Gastroesophageal sphincter (tissue), 4 donors: ENCODE measurements around the gene MACROD2. TPM values are rescaled to one million over a fixed set of nuclear protein-coding genes. Genes with fewer than 3 reads are reported as not detected.

Experiments used
- ATAC-seq: fragments of 150-250 bp; one replicate; pipeline ENCODE4 v1.9.1; 2016; ENCODE audit warnings: mild to moderate bottlenecking, moderate library complexity
- H3K27ac ChIP-seq, 4 donors: fragments of 200-600 bp; sonication (generic) in 3 of 4; 1 replicate in 3 of 4; 2 replicates in 1 of 4; pipeline ENCODE4 v1.5.1; 2016 to 2019
- H3K27me3 ChIP-seq: fragments of 200-600 bp; sonication (generic); one replicate; pipeline ENCODE4 v1.5.1; 2019
- H3K36me3 ChIP-seq, 2 donors: fragments of 200-600 bp; sonication (generic); one replicate each; pipeline ENCODE4 v1.5.1; 2019; ENCODE audit warnings: control low read depth in 1 of 2
- H3K4me1 ChIP-seq, 3 donors: fragments of 200-600 bp; sonication (generic); 1 replicate in 2 of 3; 2 replicates in 1 of 3; pipeline ENCODE4 v1.5.1; 2016 to 2019; ENCODE audit warnings: control low read depth in 2 of 3
- H3K4me3 ChIP-seq, 2 donors: fragments of 200-600 bp; sonication (generic); one replicate each; pipeline ENCODE4 v1.5.1; 2019; ENCODE audit warnings: mild to moderate bottlenecking in 1 of 2, moderate library complexity in 1 of 2
- H3K9me3 ChIP-seq, 3 donors: fragments of 200-600 bp; sonication (generic); one replicate each; pipeline ENCODE4 v1.5.1; 2017 to 2019; ENCODE audit warnings: control low read depth in 2 of 3
- EP300 ChIP-seq: sonication (generic); formaldehyde crosslinking; IDR thresholded peaks from one replicate; pipeline ENCODE4 v1.6.1; 2017; ENCODE audit warnings: antibody characterized with exemption, mild to moderate bottlenecking
- POLR2A ChIP-seq, 2 donors: fragments of 450-650 bp; IDR thresholded peaks; one replicate each; pipeline ENCODE4 v1.6.1; 2017; ENCODE audit warnings: antibody characterized with exemption in 2 of 2, mild to moderate bottlenecking in 2 of 2, moderate library complexity in 1 of 2
- POLR2AphosphoS5 ChIP-seq: sonication (generic); formaldehyde crosslinking; IDR thresholded peaks from one replicate; pipeline ENCODE4 v1.6.1; 2017; ENCODE audit warnings: antibody characterized with exemption
- WGBS, 2 donors: methylation state at CpG; one replicate each; pipeline ENCODE4 v1.1.5; 2018; ENCODE audit warnings: low coverage in 1 of 2; 5-methylcytosine and 5-hydroxymethylcytosine counted together
- total RNA-seq, 4 donors: library from RNA; depleted of rRNA; stranded (reverse); fragments of >200 nt; gene quantifications; one replicate each; pipeline ENCODE4 v1.1.0, GENCODE V29; 2016
- TF ChIP-seq, protein P1 (sequence below), 4 experiments: fragments of 200-600 bp in 2 of 4; fragments of 450-650 bp in 2 of 4; sonication (generic) in 1 of 4; IDR thresholded peaks; one replicate each; pipeline ENCODE4 v1.5.1; 2017 to 2019; ENCODE audit warnings: antibody characterized with exemption in 4 of 4, mild to moderate bottlenecking in 2 of 4, moderate library complexity in 2 of 4

MACROD2 gene
- total RNA-seq, 4 donors from 2014 or later: 4.0 to 12.1 (median 7.4) TPM

DNA sequence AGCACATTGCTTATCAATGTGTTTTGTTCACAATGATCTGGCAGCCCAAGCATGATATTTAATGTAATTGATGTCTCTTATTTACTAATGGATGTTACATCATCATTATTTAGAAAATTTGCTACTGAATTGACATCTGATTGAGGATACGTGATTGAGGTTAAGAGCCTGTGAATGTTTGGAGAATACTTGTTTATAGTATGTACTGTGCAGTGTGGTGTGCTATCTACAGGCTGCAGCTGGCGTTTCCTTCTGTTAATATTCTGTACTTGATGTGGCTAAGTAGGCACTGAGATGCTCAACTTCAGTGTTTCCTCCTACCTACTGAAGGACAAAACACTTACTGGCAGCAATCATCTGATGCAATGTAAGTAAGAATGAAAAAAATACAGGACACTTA lies 1051.7 kb downstream of the MACROD2 start:
- H3K9me3 ChIP-seq: no peaks in the 10 kb centered on the region
- H3K27ac ChIP-seq: no peak overlapping the region
- H3K27me3 ChIP-seq: no peaks in the 10 kb centered on the region
- H3K4me3 ChIP-seq: no peak overlapping the region
- TF ChIP-seq POLR2AphosphoS5 (no peak), EP300 (no peak), POLR2A (IDR thresholded peaks at IDR 0.05) (no peak)
- TF ChIP-seq, protein P1, sequence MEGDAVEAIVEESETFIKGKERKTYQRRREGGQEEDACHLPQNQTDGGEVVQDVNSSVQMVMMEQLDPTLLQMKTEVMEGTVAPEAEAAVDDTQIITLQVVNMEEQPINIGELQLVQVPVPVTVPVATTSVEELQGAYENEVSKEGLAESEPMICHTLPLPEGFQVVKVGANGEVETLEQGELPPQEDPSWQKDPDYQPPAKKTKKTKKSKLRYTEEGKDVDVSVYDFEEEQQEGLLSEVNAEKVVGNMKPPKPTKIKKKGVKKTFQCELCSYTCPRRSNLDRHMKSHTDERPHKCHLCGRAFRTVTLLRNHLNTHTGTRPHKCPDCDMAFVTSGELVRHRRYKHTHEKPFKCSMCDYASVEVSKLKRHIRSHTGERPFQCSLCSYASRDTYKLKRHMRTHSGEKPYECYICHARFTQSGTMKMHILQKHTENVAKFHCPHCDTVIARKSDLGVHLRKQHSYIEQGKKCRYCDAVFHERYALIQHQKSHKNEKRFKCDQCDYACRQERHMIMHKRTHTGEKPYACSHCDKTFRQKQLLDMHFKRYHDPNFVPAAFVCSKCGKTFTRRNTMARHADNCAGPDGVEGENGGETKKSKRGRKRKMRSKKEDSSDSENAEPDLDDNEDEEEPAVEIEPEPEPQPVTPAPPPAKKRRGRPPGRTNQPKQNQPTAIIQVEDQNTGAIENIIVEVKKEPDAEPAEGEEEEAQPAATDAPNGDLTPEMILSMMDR (IDR thresholded peaks at IDR 0.05): no peak
- WGBS, 2 donors: 37 to 69% methylated on average over 2 of the region's 2 CpGs
- no peak for ATAC-seq
- H3K4me1 ChIP-seq: no peaks in the 10 kb centered on the region
- no peaks in the 10 kb centered on the region for H3K36me3 ChIP-seq

GRCh38 chr20:15047601-15048000 lies 1052.3 kb downstream of the MACROD2 start:
- TF ChIP-seq EP300: no peak

GRCh38 chr20:15056246-15056645 lies 1060.9 kb downstream of the MACROD2 start:
- WGBS, 2 donors: 50% methylated on average over 5 of the region's 5 CpGs; no CpG with 5 or more reads in 1 of the 2 donors
- no peak for ATAC-seq
- Histone ChIP-seq H3K27ac (no peak overlapping the region), H3K36me3 (no peaks in the 10 kb centered on the region), H3K9me3 (peaks cover 0 to 12% (median 0%) of the 10 kb centered on the region in 3 donors), H3K4me3 (no peak overlapping the region), H3K27me3 (no peaks in the 10 kb centered on the region), H3K4me1 (no peaks in the 10 kb centered on the region)
- TF ChIP-seq, protein P1 (IDR thresholded peaks at IDR 0.05): no peak
- TF ChIP-seq POLR2AphosphoS5: no peak
- no peak for TF ChIP-seq POLR2A (IDR thresholded peaks at IDR 0.05)
- TF ChIP-seq EP300: no peak

More at GRCh38 chr20:15047601-15048000, 1052.3 kb downstream of the MACROD2 start:
- H3K36me3 ChIP-seq: no peaks in the 10 kb centered on the region
- 25 to 29% methylated on average over 1 of the region's 1 CpG for WGBS, 2 donors
- no peak for ATAC-seq
- H3K27ac ChIP-seq: no peak overlapping the region
- peaks cover 0 to under 1% (median 0%) of the 10 kb centered on the region in 3 donors for H3K9me3 ChIP-seq
- no peak overlapping the region for H3K4me3 ChIP-seq
- H3K27me3 ChIP-seq: no peaks in the 10 kb centered on the region
- H3K4me1 ChIP-seq: no peaks in the 10 kb centered on the region

GRCh38 chr20:15058841-15059240 lies 1063.5 kb downstream of the MACROD2 start:
- Histone ChIP-seq H3K4me1 (no peaks in the 10 kb centered on the region), H3K27ac (no peak overlapping the region), H3K27me3 (no peaks in the 10 kb centered on the region), H3K9me3 (no peaks in the 10 kb centered on the region), H3K4me3 (no peak overlapping the region), H3K36me3 (no peaks in the 10 kb centered on the region)
- no peak for ATAC-seq
- TF ChIP-seq POLR2AphosphoS5 (no peak), POLR2A (IDR thresholded peaks at IDR 0.05) (no peak), EP300 (no peak)
- TF ChIP-seq, protein P1 (IDR thresholded peaks at IDR 0.05): no peak
- WGBS, 2 donors: 67 to 100% methylated on average over 2 to 3 of the region's 3 CpGs

- TF ChIP-seq, protein P1 (IDR thresholded peaks at IDR 0.05): no peak
- TF ChIP-seq POLR2A (IDR thresholded peaks at IDR 0.05): no peak
- no peak for TF ChIP-seq POLR2AphosphoS5
- no peak for TF ChIP-seq EP300
- H3K27ac ChIP-seq: no peak overlapping the region
- no peaks in the 10 kb centered on the region for H3K4me1 ChIP-seq
- no peaks in the 10 kb centered on the region for H3K9me3 ChIP-seq
- H3K4me3 ChIP-seq: no peak overlapping the region
- ATAC-seq: no peak
- no peaks in the 10 kb centered on the region for H3K36me3 ChIP-seq
- no peaks in the 10 kb centered on the region for H3K27me3 ChIP-seq
These were observed 1064.1 kb downstream of the MACROD2 start for GRCh38 chr20:15059438-15059837.
